ENCODE data around the gene NOP16.
A peak's percentile ranks its signal among the peaks of the same experiment; 100 is the strongest.

NOP16 gene

GRCh38 chr5:176413255-176413565 is 24.8 kb upstream of the NOP16 start:
- Histone ChIP-seq H3K9me3 (ENCODE audit: control insufficient read depth, insufficient read depth, low read depth, low read length) (no peaks in the 10 kb centered on the region), H3K27ac (ENCODE audit: extremely low read depth, low read depth, low read length) (no peak overlapping the region), H3K4me1 (ENCODE audit: control insufficient read depth, insufficient read depth, low read length) (no peaks in the 10 kb centered on the region), H3K36me3 (ENCODE audit: control insufficient read depth in 2 of 2, insufficient read depth in 1 of 2, low read length in 2 of 2) (peaks cover 8 to 21% of the 10 kb centered on the region in 2 experiments; a peak in 2 of 3 replicates), H3K4me3 (ENCODE audit: low read depth, low read length) (no peak overlapping the region)
- CTCF ChIA-PET = interaction anchor here (0.7 kb wide), 1 partner anchor 555 kb away, joined by 3 read pairs; no protein-coding TSS in a partner anchor
- POLR2A ChIA-PET = no interaction called here
- no peak for TF ChIP-seq INSM2 (tag by site-specific recombination; IDR thresholded peaks at IDR 0.05)
- no peak for TF ChIP-seq ZNF518A (tag by site-specific recombination; conservative IDR thresholded peaks at IDR 0.05; ENCODE audit: low read depth)
- no peak for TF ChIP-seq TRIM28 (IDR thresholded peaks at IDR 0.05; ENCODE audit: borderline replicate concordance, low read length)
- TF ChIP-seq ZNF155 (tag by site-specific recombination; IDR thresholded peaks at IDR 0.05) = no peak
- TF ChIP-seq ZNF704 (tag by site-specific recombination; IDR thresholded peaks at IDR 0.05) = no peak
- TF ChIP-seq ZNF571 (tag by site-specific recombination; IDR thresholded peaks at IDR 0.05) = no peak
- no peak for TF ChIP-seq PRDM4 (tag by site-specific recombination; IDR thresholded peaks at IDR 0.05)
- TF ChIP-seq ZNF157 (tag by site-specific recombination; IDR thresholded peaks at IDR 0.05) = no peak
- no peak for TF ChIP-seq KLF9 (tag by site-specific recombination; IDR thresholded peaks at IDR 0.05; ENCODE audit: low read depth)
- TF ChIP-seq SETDB1 (IDR thresholded peaks at IDR 0.05; ENCODE audit: insufficient read length, low read length) = no peak
- no peak for TF ChIP-seq ZNF433 (tag by site-specific recombination; IDR thresholded peaks at IDR 0.05; ENCODE audit: low read depth)
- TF ChIP-seq ZNF146 (tag by site-specific recombination; IDR thresholded peaks at IDR 0.05) = no peak
- TF ChIP-seq GLI2 (tag by site-specific recombination; IDR thresholded peaks at IDR 0.05; ENCODE audit: borderline replicate concordance, low read depth) = no peak

GRCh38 chr5:176412517-176413254 is 24.3 kb upstream of the NOP16 start:
- POLR2A ChIA-PET = no interaction called here
- H3K9me3 ChIP-seq (ENCODE audit: control insufficient read depth, insufficient read depth, low read depth, low read length) = no peaks in the 10 kb centered on the region
- H3K4me1 ChIP-seq (ENCODE audit: control insufficient read depth, insufficient read depth, low read length) = no peaks in the 10 kb centered on the region
- CTCF ChIA-PET = interaction anchor here (0.7 kb wide), 1 partner anchor 556 kb away, joined by 3 read pairs; no protein-coding TSS in a partner anchor
- no peak overlapping the region for H3K27ac ChIP-seq (ENCODE audit: extremely low read depth, low read depth, low read length)
- no peak overlapping the region for H3K4me3 ChIP-seq (ENCODE audit: low read depth, low read length)
- H3K36me3 ChIP-seq (ENCODE audit: control insufficient read depth in 2 of 2, insufficient read depth in 1 of 2, low read length in 2 of 2) = peaks cover 8 to 21% of the 10 kb centered on the region in 2 experiments; a peak in 2 of 3 replicates
- TF ChIP-seq ZNF560 (tag by site-specific recombination; IDR thresholded peaks at IDR 0.05; ENCODE audit: borderline replicate concordance) (no peak), ZNF692 (tag by site-specific recombination; IDR thresholded peaks at IDR 0.05) (no peak), BCL11A (tag by site-specific recombination; IDR thresholded peaks at IDR 0.05; ENCODE audit: low read depth) (no peak), ZNF112 (tag by site-specific recombination; IDR thresholded peaks at IDR 0.05) (no peak), ZNF623 (tag by site-specific recombination; IDR thresholded peaks at IDR 0.05) (no peak), AEBP2 (tag by site-specific recombination; IDR thresholded peaks at IDR 0.05; ENCODE audit: borderline replicate concordance) (no peak), SP2 (tag by site-specific recombination; IDR thresholded peaks at IDR 0.05) (0 out of 2 replicates have a peak, but pooled peaks have one; percentile 7), ZNF626 (tag by site-specific recombination; IDR thresholded peaks at IDR 0.05) (no peak)

All from HEK293 (cell line).